ENCODE measurements around the gene DSCAM. TPM values are rescaled to one million over a fixed set of nuclear protein-coding genes. Genes with fewer than 3 reads are reported as not detected.

The DSCAM gene
- total RNA-seq, 1 donor from 2014 or later = 2.7 TPM

DNA sequence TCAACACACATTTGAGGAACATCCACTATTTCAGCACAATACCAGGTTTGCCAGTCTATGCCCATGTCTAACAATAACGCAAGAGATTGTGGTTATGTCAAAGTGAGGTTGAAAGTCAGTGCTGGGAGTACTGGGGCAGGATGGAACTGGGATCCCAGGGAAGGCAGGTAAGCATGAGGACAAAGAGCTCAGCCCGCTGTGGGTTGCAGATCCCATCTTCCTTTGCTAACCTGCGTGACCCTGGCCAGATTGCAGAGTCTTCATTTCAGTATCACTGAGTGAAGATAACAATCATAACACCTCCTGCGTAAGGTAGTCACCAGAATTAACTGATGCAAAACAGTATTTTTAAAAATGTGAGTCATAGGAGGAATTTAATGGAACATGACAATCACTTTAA, 729.7 kb downstream of the DSCAM start:
- TF ChIP-seq, protein P1, sequence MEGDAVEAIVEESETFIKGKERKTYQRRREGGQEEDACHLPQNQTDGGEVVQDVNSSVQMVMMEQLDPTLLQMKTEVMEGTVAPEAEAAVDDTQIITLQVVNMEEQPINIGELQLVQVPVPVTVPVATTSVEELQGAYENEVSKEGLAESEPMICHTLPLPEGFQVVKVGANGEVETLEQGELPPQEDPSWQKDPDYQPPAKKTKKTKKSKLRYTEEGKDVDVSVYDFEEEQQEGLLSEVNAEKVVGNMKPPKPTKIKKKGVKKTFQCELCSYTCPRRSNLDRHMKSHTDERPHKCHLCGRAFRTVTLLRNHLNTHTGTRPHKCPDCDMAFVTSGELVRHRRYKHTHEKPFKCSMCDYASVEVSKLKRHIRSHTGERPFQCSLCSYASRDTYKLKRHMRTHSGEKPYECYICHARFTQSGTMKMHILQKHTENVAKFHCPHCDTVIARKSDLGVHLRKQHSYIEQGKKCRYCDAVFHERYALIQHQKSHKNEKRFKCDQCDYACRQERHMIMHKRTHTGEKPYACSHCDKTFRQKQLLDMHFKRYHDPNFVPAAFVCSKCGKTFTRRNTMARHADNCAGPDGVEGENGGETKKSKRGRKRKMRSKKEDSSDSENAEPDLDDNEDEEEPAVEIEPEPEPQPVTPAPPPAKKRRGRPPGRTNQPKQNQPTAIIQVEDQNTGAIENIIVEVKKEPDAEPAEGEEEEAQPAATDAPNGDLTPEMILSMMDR (IDR thresholded peaks at IDR 0.05; ENCODE audit: unreplicated experiment) = no peak
- Mint-ChIP-seq H3K9me3 (ENCODE audit: low read depth) (peaks cover 4% of the 10 kb centered on the region), H3K4me1 (ENCODE audit: low read depth) (no peaks in the 10 kb centered on the region), H3K27ac (no peak overlapping the region), H3K27me3 (no peaks in the 10 kb centered on the region), H3K4me3 (ENCODE audit: low read depth) (no peak overlapping the region), H3K36me3 (ENCODE audit: insufficient read depth) (peaks cover 2% of the 10 kb centered on the region)
- no peak for DNase-seq (ENCODE audit: low spot score, unreplicated experiment)

DNA sequence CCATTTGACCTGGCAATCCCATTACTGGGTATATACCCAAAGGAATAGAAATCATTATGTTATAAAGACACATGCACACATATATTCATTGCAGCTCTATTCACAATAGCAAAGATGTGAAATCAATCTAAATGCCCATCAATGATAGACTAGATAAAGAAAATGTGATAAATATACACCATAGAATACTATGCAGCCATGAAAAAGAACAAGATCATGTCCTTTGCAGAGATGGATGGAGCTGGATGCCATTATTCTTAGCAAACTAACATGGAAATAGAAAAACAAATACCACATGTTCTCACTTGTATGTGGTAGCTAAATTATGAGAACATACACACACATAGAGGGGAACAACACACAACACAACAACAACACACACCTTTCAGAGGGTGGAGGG, 731.2 kb downstream of the DSCAM start:
- H3K4me1 Mint-ChIP-seq (ENCODE audit: low read depth) = no peaks in the 10 kb centered on the region
- TF ChIP-seq, protein P1 (IDR thresholded peaks at IDR 0.05; ENCODE audit: unreplicated experiment) = no peak
- DNase-seq (ENCODE audit: low spot score, unreplicated experiment) = no peak
- H3K4me3 Mint-ChIP-seq (ENCODE audit: low read depth) = no peak overlapping the region
- H3K9me3 Mint-ChIP-seq (ENCODE audit: low read depth) = peaks cover 4% of the 10 kb centered on the region
- H3K36me3 Mint-ChIP-seq (ENCODE audit: insufficient read depth) = peaks cover 2% of the 10 kb centered on the region
- H3K27me3 Mint-ChIP-seq = no peaks in the 10 kb centered on the region
- no peak overlapping the region for H3K27ac Mint-ChIP-seq

DNA sequence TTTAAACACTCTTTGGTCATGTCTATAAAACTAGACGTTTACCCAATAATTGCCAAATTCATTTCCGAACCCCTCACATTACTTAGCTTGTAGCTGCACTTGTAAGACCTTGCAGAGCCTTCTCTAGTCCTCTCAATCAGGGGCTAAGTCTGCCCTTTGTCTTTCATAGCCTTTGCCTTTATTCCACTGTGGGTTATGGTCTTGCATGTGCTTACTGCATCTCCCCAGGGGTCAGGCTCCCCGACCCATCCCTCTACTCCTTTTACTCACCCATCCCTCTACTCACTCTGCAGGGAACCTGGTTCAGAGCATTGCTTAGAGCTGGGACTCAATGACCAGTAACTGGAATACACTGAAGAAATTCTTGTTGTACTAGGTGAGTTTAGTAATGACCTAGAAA, 744.3 kb downstream of the DSCAM start:
- H3K4me3 Mint-ChIP-seq (ENCODE audit: low read depth) = no peak overlapping the region
- H3K27me3 Mint-ChIP-seq = no peaks in the 10 kb centered on the region
- no peaks in the 10 kb centered on the region for H3K4me1 Mint-ChIP-seq (ENCODE audit: low read depth)
- peaks cover 16% of the 10 kb centered on the region for H3K9me3 Mint-ChIP-seq (ENCODE audit: low read depth)
- peaks cover 12% of the 10 kb centered on the region for H3K36me3 Mint-ChIP-seq (ENCODE audit: insufficient read depth)
- DNase-seq (ENCODE audit: low spot score, unreplicated experiment) = no peak
- TF ChIP-seq, protein P1 (IDR thresholded peaks at IDR 0.05; ENCODE audit: unreplicated experiment) = no peak
- H3K27ac Mint-ChIP-seq = no peak overlapping the region

DNA sequence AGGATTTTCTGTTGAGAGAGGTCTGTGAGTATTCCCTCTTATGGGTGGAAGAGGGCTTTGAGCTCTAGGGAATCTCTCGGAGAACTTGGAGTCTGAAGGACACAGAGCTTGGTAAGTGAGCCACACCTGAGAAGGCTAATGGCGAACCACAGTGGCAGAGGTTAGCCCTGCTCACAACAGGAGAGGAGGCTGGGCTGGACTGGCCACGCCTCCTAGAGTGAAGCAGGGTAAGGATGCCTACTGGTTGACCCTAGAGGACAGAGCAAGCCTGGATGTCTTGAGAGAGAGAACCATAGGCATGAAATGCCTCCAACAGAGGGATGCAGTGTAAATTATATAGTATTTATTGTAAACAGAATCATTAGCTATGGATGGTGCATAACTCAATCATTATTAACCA, 747.1 kb downstream of the DSCAM start:
- TF ChIP-seq, protein P1 (IDR thresholded peaks at IDR 0.05; ENCODE audit: unreplicated experiment) = no peak
- Mint-ChIP-seq H3K9me3 (ENCODE audit: low read depth) (peaks cover 9% of the 10 kb centered on the region), H3K27ac (no peak overlapping the region), H3K36me3 (ENCODE audit: insufficient read depth) (peaks cover 4% of the 10 kb centered on the region), H3K27me3 (no peaks in the 10 kb centered on the region), H3K4me1 (ENCODE audit: low read depth) (no peaks in the 10 kb centered on the region), H3K4me3 (ENCODE audit: low read depth) (no peak overlapping the region)
- DNase-seq (ENCODE audit: low spot score, unreplicated experiment) = no peak

DNA sequence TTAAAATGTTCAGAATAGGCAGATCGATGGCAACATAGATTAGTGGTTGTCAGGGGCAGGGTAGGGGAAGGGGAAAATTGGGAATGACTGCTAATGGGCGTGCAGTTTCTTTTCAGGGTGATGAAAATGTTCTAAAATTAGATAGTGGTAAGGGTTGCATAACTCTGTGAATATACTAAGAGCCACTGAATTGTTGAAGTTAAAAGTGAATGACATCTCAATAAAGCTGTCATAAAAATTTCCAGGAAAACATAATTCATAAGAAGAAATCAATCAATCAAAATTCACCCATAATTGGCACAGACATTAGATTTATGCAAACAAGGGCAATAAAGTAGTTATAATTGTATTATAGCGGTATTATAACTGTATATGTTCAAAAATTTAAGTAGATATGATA, 751.5 kb downstream of the DSCAM start:
- Mint-ChIP-seq H3K36me3 (ENCODE audit: insufficient read depth) (peaks cover 4% of the 10 kb centered on the region), H3K9me3 (ENCODE audit: low read depth) (peaks cover 9% of the 10 kb centered on the region)

More for the DNA sequence above, 751.5 kb downstream of the DSCAM start:
- no peak overlapping the region for H3K4me3 Mint-ChIP-seq (ENCODE audit: low read depth)
- TF ChIP-seq, protein P1 (IDR thresholded peaks at IDR 0.05; ENCODE audit: unreplicated experiment) = no peak
- DNase-seq (ENCODE audit: low spot score, unreplicated experiment) = no peak
- H3K27ac Mint-ChIP-seq = no peak overlapping the region
- H3K27me3 Mint-ChIP-seq = no peaks in the 10 kb centered on the region
- no peaks in the 10 kb centered on the region for H3K4me1 Mint-ChIP-seq (ENCODE audit: low read depth)
